Vagina (tissue), 2 donors: ENCODE results near the gene RASGRP2. TPM values are rescaled to one million over a fixed set of nuclear protein-coding genes. Genes with fewer than 3 reads are reported as not detected.
A peak's percentile ranks its signal among the peaks of the same experiment; 100 is the strongest.

Source experiments
- DNase-seq, 2 donors: peaks; one replicate each; pipeline ENCODE4 v3.0.0-alpha.2; 2017; ENCODE audit errors: extremely low spot score in 2 of 2
- H3K27ac ChIP-seq: fragments of 200-600 bp; sonication (generic); one replicate; pipeline ENCODE4 v1.5.1; 2019
- H3K27me3 ChIP-seq: fragments of 200-600 bp; sonication (generic); one replicate; pipeline ENCODE4 v1.5.1; 2019
- H3K36me3 ChIP-seq, 2 donors: fragments of 200-600 bp; sonication (generic); one replicate each; pipeline ENCODE4 v1.5.1; 2017 to 2019
- H3K4me1 ChIP-seq: fragments of 200-600 bp; sonication (generic); one replicate; pipeline ENCODE4 v1.5.1; 2019
- H3K4me3 ChIP-seq, 2 donors: fragments of 200-600 bp; sonication (generic); 1 replicate in 1 of 2; 2 replicates in 1 of 2; pipeline ENCODE4 v1.5.1; 2016 to 2019
- H3K9me3 ChIP-seq: fragments of 200-600 bp; sonication (generic); one replicate; pipeline ENCODE4 v1.5.1; 2019
- POLR2A ChIP-seq, 2 donors: fragments of 450-650 bp; IDR thresholded peaks; one replicate each; pipeline ENCODE4 v1.6.1; 2017; ENCODE audit warnings: antibody characterized with exemption in 2 of 2, mild to moderate bottlenecking in 2 of 2, moderate library complexity in 2 of 2
- POLR2AphosphoS5 ChIP-seq, 2 donors: sonication (generic); formaldehyde crosslinking; IDR thresholded peaks; one replicate each; pipeline ENCODE4 v1.9.0; 2017; ENCODE audit warnings: antibody characterized with exemption in 2 of 2, mild to moderate bottlenecking in 2 of 2, low read depth in 1 of 2; ENCODE audit not compliant: insufficient read depth in 1 of 2
- intact Hi-C: fragments of 100-400 bp; cut with DNase I; formaldehyde crosslinking; loops from one replicate; pipeline ENCODE4 v1.15.1; 2023
- total RNA-seq: library from RNA; depleted of rRNA; stranded (reverse); fragments of >200 nt; gene quantifications from one replicate; pipeline ENCODE4 v1.2.3, GENCODE V29; 2016
- TF ChIP-seq, protein P1 (sequence below), 3 experiments: fragments of 450-650 bp in 2 of 3; fragments of 200-600 bp in 1 of 3; sonication (generic) in 1 of 3; IDR thresholded peaks; one replicate each; pipeline ENCODE4 v1.5.1; 2017 to 2019; ENCODE audit warnings: antibody characterized with exemption in 3 of 3, mild to moderate bottlenecking in 2 of 3, moderate library complexity in 2 of 3

The RASGRP2 gene
- total RNA-seq, 1 donor from 2014 or later = 27.5 TPM

DNA sequence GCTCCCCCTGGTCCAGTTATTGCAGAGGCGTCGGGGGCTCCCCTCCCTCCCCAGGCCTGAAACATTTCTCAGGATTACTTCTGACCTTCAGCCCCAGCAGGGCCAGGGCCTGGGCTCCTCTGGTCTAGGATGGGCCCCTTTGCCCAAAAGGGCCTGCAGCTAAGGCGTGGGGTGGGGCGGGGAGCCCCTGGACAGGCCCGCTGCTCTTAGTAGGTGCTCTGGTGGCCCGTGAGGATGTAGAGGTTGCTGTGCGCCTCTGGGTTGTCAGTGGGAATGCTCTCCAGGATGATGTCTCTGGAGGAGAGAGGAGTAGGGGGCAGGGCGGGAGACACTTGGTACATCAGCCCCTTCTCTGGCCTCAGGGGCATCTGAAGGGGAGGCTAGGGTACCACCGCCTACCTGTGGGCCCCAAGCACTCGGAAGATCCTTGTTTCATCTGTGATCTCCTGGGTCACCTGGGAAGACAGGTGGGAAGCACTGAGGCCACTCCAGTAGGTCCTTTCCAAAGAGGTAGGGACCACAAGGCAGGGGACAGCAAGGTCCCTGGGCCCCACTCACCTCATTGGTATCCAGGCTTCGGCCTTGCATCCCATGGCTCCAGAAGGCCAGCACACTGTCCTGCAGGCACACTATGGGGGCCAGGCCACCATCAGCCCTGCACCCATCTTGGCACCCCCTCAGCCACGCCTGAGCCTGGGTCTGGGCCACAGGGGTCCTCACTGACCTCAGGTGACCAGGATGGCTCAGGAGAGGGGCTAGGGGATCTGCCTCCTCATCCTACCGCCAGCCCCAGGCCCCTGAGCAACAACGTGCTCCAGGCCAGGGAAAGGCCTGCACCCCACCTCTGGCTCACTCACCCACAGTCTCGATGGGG lies 45.6 kb upstream of the RASGRP2 start:
- Histone ChIP-seq H3K4me3 (no peak overlapping the region), H3K9me3 (no peaks in the 10 kb centered on the region), H3K36me3 (peaks cover 0 to 18% of the 10 kb centered on the region in 2 donors), H3K4me1 (no peaks in the 10 kb centered on the region), H3K27me3 (no peaks in the 10 kb centered on the region), H3K27ac (no peak overlapping the region)
- intact Hi-C loops = no loop called here
- no peak for DNase-seq
- TF ChIP-seq, protein P1, sequence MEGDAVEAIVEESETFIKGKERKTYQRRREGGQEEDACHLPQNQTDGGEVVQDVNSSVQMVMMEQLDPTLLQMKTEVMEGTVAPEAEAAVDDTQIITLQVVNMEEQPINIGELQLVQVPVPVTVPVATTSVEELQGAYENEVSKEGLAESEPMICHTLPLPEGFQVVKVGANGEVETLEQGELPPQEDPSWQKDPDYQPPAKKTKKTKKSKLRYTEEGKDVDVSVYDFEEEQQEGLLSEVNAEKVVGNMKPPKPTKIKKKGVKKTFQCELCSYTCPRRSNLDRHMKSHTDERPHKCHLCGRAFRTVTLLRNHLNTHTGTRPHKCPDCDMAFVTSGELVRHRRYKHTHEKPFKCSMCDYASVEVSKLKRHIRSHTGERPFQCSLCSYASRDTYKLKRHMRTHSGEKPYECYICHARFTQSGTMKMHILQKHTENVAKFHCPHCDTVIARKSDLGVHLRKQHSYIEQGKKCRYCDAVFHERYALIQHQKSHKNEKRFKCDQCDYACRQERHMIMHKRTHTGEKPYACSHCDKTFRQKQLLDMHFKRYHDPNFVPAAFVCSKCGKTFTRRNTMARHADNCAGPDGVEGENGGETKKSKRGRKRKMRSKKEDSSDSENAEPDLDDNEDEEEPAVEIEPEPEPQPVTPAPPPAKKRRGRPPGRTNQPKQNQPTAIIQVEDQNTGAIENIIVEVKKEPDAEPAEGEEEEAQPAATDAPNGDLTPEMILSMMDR (IDR thresholded peaks at IDR 0.05) = no peak
- TF ChIP-seq POLR2AphosphoS5 (IDR thresholded peaks at IDR 0.05; ENCODE audit: insufficient read depth in 1 of 2, low read depth in 1 of 2) (no peak), POLR2A (IDR thresholded peaks at IDR 0.05) (no peak)

- intact Hi-C loops = no loop called here
- Histone ChIP-seq H3K4me1 (no peaks in the 10 kb centered on the region), H3K4me3 (no peak overlapping the region), H3K9me3 (no peaks in the 10 kb centered on the region), H3K36me3 (peaks cover 0 to 18% of the 10 kb centered on the region in 2 donors), H3K27me3 (no peaks in the 10 kb centered on the region), H3K27ac (no peak overlapping the region)
- TF ChIP-seq POLR2AphosphoS5 (IDR thresholded peaks at IDR 0.05; ENCODE audit: insufficient read depth in 1 of 2, low read depth in 1 of 2) (no peak), POLR2A (IDR thresholded peaks at IDR 0.05) (no peak)
- TF ChIP-seq, protein P1 (IDR thresholded peaks at IDR 0.05) = no peak
- DNase-seq = no peak
Measured at GRCh38 chr11:64788321-64789215, 44.6 kb upstream of the RASGRP2 start.

- no peak for DNase-seq
- TF ChIP-seq, protein P1 (IDR thresholded peaks at IDR 0.05) = peak; percentile 23 to 31 (median 26)
- TF ChIP-seq POLR2A (IDR thresholded peaks at IDR 0.05) (no peak), POLR2AphosphoS5 (IDR thresholded peaks at IDR 0.05; ENCODE audit: insufficient read depth in 1 of 2, low read depth in 1 of 2) (no peak)
- Histone ChIP-seq H3K27me3 (no peaks in the 10 kb centered on the region), H3K4me3 (no peak overlapping the region), H3K9me3 (no peaks in the 10 kb centered on the region), H3K36me3 (peaks cover 0 to 18% of the 10 kb centered on the region in 2 donors), H3K4me1 (no peaks in the 10 kb centered on the region), H3K27ac (no peak overlapping the region)
- intact Hi-C loops = no loop called here
Measured at GRCh38 chr11:64787526-64788320, 43.8 kb upstream of the RASGRP2 start.

- no peak overlapping the region for H3K4me3 ChIP-seq
- peaks cover 0 to 18% of the 10 kb centered on the region in 2 donors for H3K36me3 ChIP-seq
- intact Hi-C loops = no loop called here
- no peaks in the 10 kb centered on the region for H3K4me1 ChIP-seq
- no peaks in the 10 kb centered on the region for H3K9me3 ChIP-seq
- DNase-seq = no peak
- H3K27ac ChIP-seq = no peak overlapping the region
- H3K27me3 ChIP-seq = no peaks in the 10 kb centered on the region
- TF ChIP-seq, protein P1 (IDR thresholded peaks at IDR 0.05) = no peak
- TF ChIP-seq POLR2AphosphoS5 (IDR thresholded peaks at IDR 0.05; ENCODE audit: insufficient read depth in 1 of 2, low read depth in 1 of 2) = no peak
- TF ChIP-seq POLR2A (IDR thresholded peaks at IDR 0.05) = no peak
Measured at GRCh38 chr11:64786308-64786707, 42.4 kb upstream of the RASGRP2 start.
